Hepatocyte (in vitro differentiated cells): ENCODE measurements around the gene ADAMTS14. TPM values are rescaled to one million over a fixed set of nuclear protein-coding genes. Genes with fewer than 3 reads are reported as not detected.

Experiments
- DNase-seq: peaks from one replicate; pipeline ENCODE4 v3.0.0-alpha.2; 2016; ENCODE audit warnings: low spot score
- H2AFZ ChIP-seq: fragments of 200-600 bp; sonication (generic); 2 replicates; pipeline ENCODE4 v1.6.0; 2016; ENCODE audit warnings: antibody characterized with exemption, mild to moderate bottlenecking
- H3K27ac ChIP-seq: fragments of 200-600 bp; sonication (generic); 2 replicates; pipeline ENCODE4 v1.5.1; 2016; ENCODE audit warnings: mild to moderate bottlenecking
- H3K27me3 ChIP-seq: fragments of 200-600 bp; sonication (generic); 2 replicates; pipeline ENCODE4 v1.6.1; 2016
- H3K36me3 ChIP-seq: fragments of 200-600 bp; sonication (generic); replicated peaks from 2 replicates; pipeline ENCODE4 v1.5.1; 2016; ENCODE audit warnings: low read depth; ENCODE audit not compliant: insufficient read depth
- H3K4me1 ChIP-seq: fragments of 200-600 bp; sonication (generic); 2 replicates; pipeline ENCODE4 v1.5.1; 2016; ENCODE audit warnings: mild to moderate bottlenecking, moderate library complexity; ENCODE audit not compliant: insufficient read depth
- H3K4me2 ChIP-seq: fragments of 200-600 bp; sonication (generic); 2 replicates; pipeline ENCODE4 v1.6.0; 2016
- H3K4me3 ChIP-seq: fragments of 200-600 bp; sonication (generic); 2 replicates; pipeline ENCODE4 v1.5.1; 2016; ENCODE audit warnings: mild to moderate bottlenecking
- H3K79me2 ChIP-seq: fragments of 200-600 bp; sonication (generic); 2 replicates; pipeline ENCODE4 v1.6.0; 2017; ENCODE audit warnings: mild to moderate bottlenecking
- H3K9me2 ChIP-seq: fragments of 200-600 bp; sonication (generic); replicated peaks from 2 replicates; pipeline ENCODE4 v1.6.0; 2017; ENCODE audit warnings: mild to moderate bottlenecking; ENCODE audit not compliant: insufficient read depth
- H3K9me3 ChIP-seq: fragments of 200-600 bp; sonication (generic); 2 replicates; pipeline ENCODE4 v1.5.1; 2016; ENCODE audit warnings: low read depth, mild to moderate bottlenecking
- H4K20me1 ChIP-seq: fragments of 200-600 bp; sonication (generic); 2 replicates; pipeline ENCODE4 v1.6.0; 2016; ENCODE audit warnings: mild to moderate bottlenecking; ENCODE audit not compliant: insufficient read depth, poor library complexity, severe bottlenecking
- EZH2 ChIP-seq: fragments of 200-600 bp; sonication (generic); IDR thresholded peaks from 2 replicates; pipeline ENCODE4 v1.6.1; 2016; ENCODE audit warnings: antibody characterized with exemption, mild to moderate bottlenecking, borderline replicate concordance
- EZH2phosphoT487 ChIP-seq: fragments of 200-600 bp; sonication (generic); IDR thresholded peaks from one replicate; pipeline ENCODE4 v1.6.1; 2018; ENCODE audit warnings: antibody characterized with exemption, mild to moderate bottlenecking, low read depth, moderate library complexity; ENCODE audit not compliant: unreplicated experiment, severe bottlenecking
- WGBS: methylation state at CpG from one replicate; pipeline ENCODE4 v1.1.6; 2016; ENCODE audit warnings: low lambda C conversion rate; ENCODE audit errors: missing lambda C conversion rate; 5-methylcytosine and 5-hydroxymethylcytosine counted together
- polyA plus RNA-seq: library from polyadenylated mRNA; unstranded; fragments of >200 nt; fragmentation: Nextera tagmentation; extraction: Ambion mirVana; gene quantifications from 2 replicates; pipeline ENCODE4 v1.2.1, GENCODE V29; 2016
- total RNA-seq: library from RNA; depleted of rRNA; stranded (reverse); fragments of >200 nt; gene quantifications from 2 replicates; pipeline ENCODE4 v1.2.3, GENCODE V29; 2014
- TF ChIP-seq, protein P1 (sequence below): fragments of 200-600 bp; sonication (generic); IDR thresholded peaks from 2 replicates; pipeline ENCODE4 v1.5.1; 2016; ENCODE audit warnings: antibody characterized with exemption, mild to moderate bottlenecking; ENCODE audit not compliant: poor library complexity

The ADAMTS14 gene
- total and polyA plus RNA-seq, 2 experiments from 2014 or later: 0.87 to 2.1 TPM

DNA sequence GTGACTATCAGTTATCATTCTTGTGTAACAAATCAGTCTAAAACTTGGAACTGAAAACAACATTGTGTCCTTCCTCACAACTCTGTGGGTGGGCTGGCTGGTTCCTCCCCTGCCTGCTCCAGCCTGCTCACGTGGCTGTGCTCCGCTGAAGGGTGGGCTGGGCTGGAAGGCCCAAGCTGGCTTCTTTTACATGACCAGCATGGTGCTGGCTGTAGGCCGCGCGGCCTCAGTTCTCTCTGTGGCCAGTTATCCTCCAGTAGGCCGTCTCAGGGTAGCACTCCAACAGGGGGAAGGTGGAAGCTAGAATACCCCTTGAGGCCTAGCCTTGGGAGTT lies 11.3 kb downstream of the ADAMTS14 start:
- no peaks in the 10 kb centered on the region for H3K9me2 ChIP-seq
- no peak for DNase-seq
- H3K4me2 ChIP-seq: no peak overlapping the region
- H3K4me1 ChIP-seq: peaks cover 15% of the 10 kb centered on the region
- H3K79me2 ChIP-seq: no peaks in the 10 kb centered on the region
- H3K27me3 ChIP-seq: no peaks in the 10 kb centered on the region
- H2AFZ ChIP-seq: no peak overlapping the region
- H3K9me3 ChIP-seq: no peaks in the 10 kb centered on the region
- no peak overlapping the region for H3K4me3 ChIP-seq
- no peak overlapping the region for H3K27ac ChIP-seq
- no peak for TF ChIP-seq EZH2phosphoT487
- TF ChIP-seq EZH2: no peak
- TF ChIP-seq, protein P1, sequence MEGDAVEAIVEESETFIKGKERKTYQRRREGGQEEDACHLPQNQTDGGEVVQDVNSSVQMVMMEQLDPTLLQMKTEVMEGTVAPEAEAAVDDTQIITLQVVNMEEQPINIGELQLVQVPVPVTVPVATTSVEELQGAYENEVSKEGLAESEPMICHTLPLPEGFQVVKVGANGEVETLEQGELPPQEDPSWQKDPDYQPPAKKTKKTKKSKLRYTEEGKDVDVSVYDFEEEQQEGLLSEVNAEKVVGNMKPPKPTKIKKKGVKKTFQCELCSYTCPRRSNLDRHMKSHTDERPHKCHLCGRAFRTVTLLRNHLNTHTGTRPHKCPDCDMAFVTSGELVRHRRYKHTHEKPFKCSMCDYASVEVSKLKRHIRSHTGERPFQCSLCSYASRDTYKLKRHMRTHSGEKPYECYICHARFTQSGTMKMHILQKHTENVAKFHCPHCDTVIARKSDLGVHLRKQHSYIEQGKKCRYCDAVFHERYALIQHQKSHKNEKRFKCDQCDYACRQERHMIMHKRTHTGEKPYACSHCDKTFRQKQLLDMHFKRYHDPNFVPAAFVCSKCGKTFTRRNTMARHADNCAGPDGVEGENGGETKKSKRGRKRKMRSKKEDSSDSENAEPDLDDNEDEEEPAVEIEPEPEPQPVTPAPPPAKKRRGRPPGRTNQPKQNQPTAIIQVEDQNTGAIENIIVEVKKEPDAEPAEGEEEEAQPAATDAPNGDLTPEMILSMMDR: no peak
- no peaks in the 10 kb centered on the region for H3K36me3 ChIP-seq
- WGBS: 71% methylated on average over 6 of the region's 6 CpGs
- no peaks in the 10 kb centered on the region for H4K20me1 ChIP-seq

DNA sequence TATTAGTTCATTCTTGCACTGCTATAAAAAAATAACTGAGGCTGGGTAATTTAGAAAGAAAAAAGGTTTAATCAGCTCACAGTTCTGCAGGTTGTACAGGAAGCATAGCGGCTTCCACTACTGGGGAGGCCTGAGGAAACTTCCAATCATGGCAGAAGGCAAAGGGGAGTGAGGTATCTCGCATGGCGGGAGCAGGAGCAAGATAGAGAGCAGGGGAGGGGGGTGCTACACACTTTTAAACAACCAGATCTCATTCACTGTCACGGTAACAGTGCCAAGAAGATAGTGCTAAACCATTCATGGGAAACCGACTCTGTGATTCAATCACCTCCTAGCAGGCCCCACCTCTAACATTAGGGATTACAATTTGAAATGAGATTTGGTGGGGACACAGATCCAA lies 11.6 kb downstream of the ADAMTS14 start:
- H3K36me3 ChIP-seq: no peaks in the 10 kb centered on the region
- H3K4me2 ChIP-seq: no peak overlapping the region
- no peaks in the 10 kb centered on the region for H3K79me2 ChIP-seq
- DNase-seq: no peak
- TF ChIP-seq, protein P1: no peak
- no peak for TF ChIP-seq EZH2
- no peak for TF ChIP-seq EZH2phosphoT487
- no peak overlapping the region for H2AFZ ChIP-seq
- WGBS: 95% methylated on average over 5 of the region's 5 CpGs
- H3K9me3 ChIP-seq: no peaks in the 10 kb centered on the region
- H3K9me2 ChIP-seq: no peaks in the 10 kb centered on the region
- no peaks in the 10 kb centered on the region for H3K27me3 ChIP-seq
- no peak overlapping the region for H3K27ac ChIP-seq
- peaks cover 15% of the 10 kb centered on the region for H3K4me1 ChIP-seq
- H3K4me3 ChIP-seq: no peak overlapping the region
- no peaks in the 10 kb centered on the region for H4K20me1 ChIP-seq

DNA sequence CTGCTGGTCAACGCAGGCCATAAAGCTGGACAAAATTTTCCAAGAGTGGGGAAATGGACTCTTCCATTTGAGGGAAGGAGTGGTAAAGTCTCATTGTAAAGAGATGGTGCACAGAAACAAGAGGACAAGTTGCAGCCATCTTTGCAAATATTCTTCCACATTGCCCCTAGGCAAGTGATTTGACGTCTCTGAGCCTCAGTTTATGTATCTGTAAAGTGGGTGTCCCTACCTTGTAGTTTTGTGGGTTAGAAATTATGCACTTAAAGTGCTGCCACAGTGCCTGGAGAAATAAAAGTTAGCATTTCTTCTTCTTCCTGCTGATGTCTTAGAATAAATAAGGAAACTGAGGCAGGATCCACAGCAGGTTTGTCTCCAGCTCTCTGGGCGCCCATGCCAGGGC lies 12.1 kb downstream of the ADAMTS14 start:
- no peak for DNase-seq
- Histone ChIP-seq H3K79me2 (no peaks in the 10 kb centered on the region), H3K4me3 (no peak overlapping the region), H4K20me1 (no peaks in the 10 kb centered on the region), H3K4me1 (peaks cover 15% of the 10 kb centered on the region), H2AFZ (no peak overlapping the region), H3K4me2 (no peak overlapping the region), H3K27me3 (no peaks in the 10 kb centered on the region), H3K36me3 (no peaks in the 10 kb centered on the region), H3K27ac (no peak overlapping the region), H3K9me2 (no peaks in the 10 kb centered on the region), H3K9me3 (no peaks in the 10 kb centered on the region)
- TF ChIP-seq EZH2phosphoT487: no peak
- TF ChIP-seq, protein P1: no peak
- TF ChIP-seq EZH2: no peak
- WGBS: 95% methylated on average over 3 of the region's 3 CpGs
